Ascending aorta (tissue), 2 donors: ENCODE results near the gene DNAJC11. TPM values are rescaled to one million over a fixed set of nuclear protein-coding genes. Genes with fewer than 3 reads are reported as not detected.
A peak's percentile ranks its signal among the peaks of the same experiment; 100 is the strongest.
"Not testable (repeated sequence)": the region's sequence is repeated elsewhere in the genome, so short reads cannot be mapped to it uniquely, and the experiment has no call there.

ENCODE experiments used
- DNase-seq, 2 donors: peaks; one replicate each; pipeline ENCODE4 v3.0.0-alpha.2; 2019; ENCODE audit warnings: low spot score in 2 of 2
- H3K27ac ChIP-seq, 2 donors: fragments of 200-600 bp; sonication (generic); one replicate each; pipeline ENCODE4 v1.5.1; 2016 to 2017; ENCODE audit warnings: mild to moderate bottlenecking in 1 of 2
- H3K27me3 ChIP-seq: fragments of 200-600 bp; sonication (generic); one replicate; pipeline ENCODE4 v1.5.1; 2017
- H3K36me3 ChIP-seq, 2 donors: fragments of 200-600 bp; sonication (generic); one replicate each; pipeline ENCODE4 v1.5.1; 2016
- H3K4me1 ChIP-seq, 2 donors: fragments of 200-600 bp; sonication (generic); one replicate each; pipeline ENCODE4 v1.5.1; 2016 to 2017; ENCODE audit warnings: mild to moderate bottlenecking in 1 of 2
- H3K4me3 ChIP-seq, 2 donors: fragments of 200-600 bp; sonication (generic); one replicate each; pipeline ENCODE4 v1.5.1; 2016 to 2017; ENCODE audit warnings: mild to moderate bottlenecking in 1 of 2
- H3K9me3 ChIP-seq, 2 donors: fragments of 200-600 bp; sonication (generic); one replicate each; pipeline ENCODE4 v1.5.1; 2016
- intact Hi-C: fragments of 100-400 bp; cut with DNase I; formaldehyde crosslinking; loops from one replicate; pipeline ENCODE4 v1.15.1; 2023
- total RNA-seq: library from RNA; depleted of rRNA; stranded (reverse); fragments of >200 nt; gene quantifications from one replicate; pipeline ENCODE4 v1.1.0, GENCODE V29; 2016
- TF ChIP-seq, protein P1 (sequence below), 3 experiments: fragments of 200-600 bp in 2 of 3; fragments of 450-650 bp in 1 of 3; sonication (generic) in 2 of 3; IDR thresholded peaks; one replicate each; pipeline ENCODE4 v1.5.1; 2016 to 2019; ENCODE audit warnings: antibody characterized with exemption in 3 of 3, mild to moderate bottlenecking in 1 of 3, moderate library complexity in 1 of 3

The DNAJC11 gene
- total RNA-seq, 1 donor from 2014 or later = 12.9 TPM

DNA sequence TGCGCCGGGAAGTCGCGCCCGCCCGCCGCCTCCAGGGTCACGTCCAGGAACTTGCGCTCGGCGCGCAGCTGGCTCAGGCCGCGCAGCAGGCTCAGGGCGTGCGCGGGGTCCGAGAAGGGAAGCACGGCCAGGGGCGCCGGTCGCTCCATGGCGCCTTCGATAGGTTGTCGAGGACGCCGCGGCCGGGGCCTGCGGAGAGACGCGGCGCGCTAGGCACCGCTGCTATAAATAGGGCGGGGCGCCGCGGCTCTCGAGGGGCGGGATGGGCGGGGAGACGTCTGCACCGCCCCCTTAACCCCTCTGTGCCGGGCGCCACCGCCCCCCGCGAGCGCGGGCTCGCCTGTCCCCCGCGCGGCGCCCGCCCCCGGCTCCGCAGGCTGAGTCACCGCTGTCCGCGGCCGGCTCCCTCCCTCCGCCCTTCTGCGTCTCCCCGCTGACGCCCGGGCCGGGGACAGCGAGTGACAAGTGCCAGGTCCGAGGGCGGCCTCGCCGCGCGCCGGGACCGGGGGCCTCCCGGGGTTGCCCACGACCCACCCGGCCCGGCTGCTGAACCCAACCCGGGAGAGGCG is 98.9 kb downstream of the DNAJC11 start, which contains the start of gene KLHL21:
Gene KLHL21, minus strand, starts transcription at position 201 of the 569 bp plus-strand sequence. Its CDS starts 52 bp downstream, at position 149.
- Histone ChIP-seq H3K27me3 (no peaks in the 10 kb centered on the region), H3K4me3 (peak within 1 kb of the TSS; percentile 92 to 95), H3K36me3 (peaks cover 19 to 20% of the 10 kb centered on the region in 2 donors), H3K27ac (peak within 1 kb of the TSS; percentile 98 to 99), H3K9me3 (no peaks in the 10 kb centered on the region), H3K4me1 (peaks cover 20 to 36% of the 10 kb centered on the region in 2 donors)
- intact Hi-C loops = loop anchor here (2.0 kb wide), 1 partner anchor 182 kb away; the partner anchor contains the start of gene CAMTA1
- peak; percentile 77 to 96 for DNase-seq
- TF ChIP-seq, protein P1, sequence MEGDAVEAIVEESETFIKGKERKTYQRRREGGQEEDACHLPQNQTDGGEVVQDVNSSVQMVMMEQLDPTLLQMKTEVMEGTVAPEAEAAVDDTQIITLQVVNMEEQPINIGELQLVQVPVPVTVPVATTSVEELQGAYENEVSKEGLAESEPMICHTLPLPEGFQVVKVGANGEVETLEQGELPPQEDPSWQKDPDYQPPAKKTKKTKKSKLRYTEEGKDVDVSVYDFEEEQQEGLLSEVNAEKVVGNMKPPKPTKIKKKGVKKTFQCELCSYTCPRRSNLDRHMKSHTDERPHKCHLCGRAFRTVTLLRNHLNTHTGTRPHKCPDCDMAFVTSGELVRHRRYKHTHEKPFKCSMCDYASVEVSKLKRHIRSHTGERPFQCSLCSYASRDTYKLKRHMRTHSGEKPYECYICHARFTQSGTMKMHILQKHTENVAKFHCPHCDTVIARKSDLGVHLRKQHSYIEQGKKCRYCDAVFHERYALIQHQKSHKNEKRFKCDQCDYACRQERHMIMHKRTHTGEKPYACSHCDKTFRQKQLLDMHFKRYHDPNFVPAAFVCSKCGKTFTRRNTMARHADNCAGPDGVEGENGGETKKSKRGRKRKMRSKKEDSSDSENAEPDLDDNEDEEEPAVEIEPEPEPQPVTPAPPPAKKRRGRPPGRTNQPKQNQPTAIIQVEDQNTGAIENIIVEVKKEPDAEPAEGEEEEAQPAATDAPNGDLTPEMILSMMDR (IDR thresholded peaks at IDR 0.05) = no peak

DNA sequence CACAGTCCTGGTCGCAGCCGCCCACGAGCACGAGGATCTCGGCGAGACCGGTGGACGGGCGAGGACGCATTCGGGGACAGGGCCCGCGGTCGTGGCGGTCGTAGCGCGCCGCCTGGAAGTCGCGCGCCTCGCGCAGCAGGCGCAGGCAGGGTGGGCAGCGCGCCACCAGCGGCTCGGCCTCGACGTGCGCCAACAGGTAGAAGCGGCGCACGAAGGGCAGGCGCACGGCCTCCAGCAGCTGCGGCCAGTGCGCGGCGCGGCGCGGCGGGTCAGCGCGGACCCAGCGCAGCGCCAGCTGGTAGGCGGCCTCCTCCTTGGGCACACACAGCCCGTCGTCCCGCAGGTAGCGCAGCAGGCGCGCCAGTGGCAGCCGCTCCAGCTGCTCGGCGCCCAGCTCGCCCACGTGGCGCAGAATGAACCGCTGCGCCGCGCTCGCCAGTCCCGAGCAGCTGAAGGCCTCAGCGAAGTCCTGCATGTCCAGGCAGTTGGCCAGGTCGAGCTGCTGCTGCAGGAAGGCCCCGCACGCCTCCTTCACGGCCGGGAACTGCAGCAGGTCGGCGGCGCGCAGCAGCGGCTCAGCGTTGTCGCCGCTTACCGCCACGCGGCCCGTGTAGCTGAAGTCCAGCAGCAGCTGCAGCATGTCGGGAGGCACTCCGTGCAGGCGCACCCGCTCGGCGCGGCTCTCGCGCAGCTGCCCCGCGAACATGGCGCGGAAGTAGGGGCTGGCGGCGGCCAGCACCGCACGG is 99.5 kb downstream of the DNAJC11 start:
- no peak for DNase-seq
- TF ChIP-seq, protein P1 (IDR thresholded peaks at IDR 0.05) = no peak
- H3K4me1 ChIP-seq = peaks cover 23 to 42% of the 10 kb centered on the region in 2 donors
- intact Hi-C loops = loop anchor here (1.0 to 2.0 kb wide), 5 partner anchors 23 to 183 kb away; partner anchors contain the start of genes CAMTA1, NOL9, TAS1R1 and ZBTB48
- peaks cover 26 to 27% of the 10 kb centered on the region in 2 donors for H3K36me3 ChIP-seq
- no peaks in the 10 kb centered on the region for H3K27me3 ChIP-seq
- H3K4me3 ChIP-seq = peak overlapping the region; percentile 92 to 95
- peak overlapping the region; percentile 98 to 99 for H3K27ac ChIP-seq
- no peaks in the 10 kb centered on the region for H3K9me3 ChIP-seq

DNA sequence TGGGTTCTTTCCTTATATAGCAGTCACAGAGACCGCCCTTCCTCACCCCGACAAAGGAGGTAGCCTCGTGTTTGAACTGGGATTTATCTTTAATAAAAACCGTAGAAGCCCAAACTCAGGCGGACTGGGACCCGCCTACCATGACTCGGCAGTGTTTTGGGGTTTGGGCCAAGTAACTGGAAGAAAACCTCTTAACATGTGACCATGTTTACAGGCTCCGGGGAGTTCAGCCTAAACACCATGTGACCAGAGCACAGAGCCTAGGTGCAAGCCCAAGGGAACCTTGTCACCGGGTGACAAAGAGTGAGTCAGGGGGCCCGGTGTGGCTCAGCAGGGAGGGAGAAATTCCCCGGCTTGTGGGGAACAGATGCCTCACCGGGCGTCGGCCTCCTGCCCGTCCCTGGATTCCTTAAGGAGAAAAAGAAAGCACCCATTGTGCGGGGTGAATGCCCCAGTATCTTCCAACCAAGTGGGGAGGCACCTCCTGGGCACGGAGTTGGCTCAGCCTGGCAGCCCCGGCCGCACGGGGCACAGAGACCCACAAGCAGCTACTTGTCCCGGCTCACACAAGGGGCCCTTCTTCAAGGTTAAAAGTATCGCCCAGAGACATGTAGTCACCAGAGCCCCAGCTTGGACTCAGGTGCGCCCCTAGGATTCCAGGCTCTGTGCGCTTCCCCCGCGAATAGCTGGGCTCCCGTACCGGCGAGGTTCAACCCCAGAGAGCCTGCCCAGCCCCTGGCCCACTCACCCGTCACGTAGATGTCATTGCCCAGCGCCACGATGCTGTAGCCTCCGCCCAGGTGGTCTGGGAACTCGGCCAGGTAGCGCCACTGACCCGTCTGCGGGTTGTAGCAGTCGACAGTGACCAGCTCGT is 100.3 kb downstream of the DNAJC11 start:
- H3K4me3 ChIP-seq = peak overlapping the region; percentile 92 to 95
- intact Hi-C loops = loop anchor here (1.0 to 2.0 kb wide), 4 partner anchors 22 to 46 kb away; partner anchors contain the start of genes NOL9, TAS1R1 and ZBTB48

DNA sequence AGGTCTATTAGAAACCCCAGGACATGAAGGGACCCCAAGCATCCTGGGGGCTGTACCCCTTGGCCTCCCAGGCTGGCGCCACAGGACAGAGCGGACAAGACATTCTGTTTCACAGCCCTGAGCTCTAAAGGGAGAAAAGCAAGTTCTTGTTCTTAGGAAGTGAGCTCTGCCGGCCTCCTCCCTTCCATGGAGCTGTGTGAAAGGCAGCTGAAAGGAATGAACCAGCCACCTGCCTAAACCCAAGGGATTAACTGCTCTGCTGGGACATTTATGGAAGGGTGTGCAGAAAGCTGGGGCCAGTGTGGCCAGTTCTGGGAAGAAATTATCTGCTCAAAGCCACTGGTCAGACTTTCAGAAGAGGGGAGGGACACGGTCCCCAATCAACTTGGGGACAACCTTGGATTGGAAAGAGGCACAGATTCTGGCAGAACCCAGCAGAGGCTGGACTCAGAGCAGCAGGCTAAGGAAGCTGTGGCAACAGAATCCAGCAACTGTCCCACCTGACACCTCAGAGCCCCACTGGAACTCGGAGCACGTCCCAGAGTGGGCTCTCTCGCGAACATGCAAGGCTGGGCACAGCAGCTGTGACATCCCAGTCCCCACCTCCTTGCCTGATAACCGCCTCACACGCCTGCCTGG is 101.1 kb downstream of the DNAJC11 start:
- TF ChIP-seq, protein P1 (IDR thresholded peaks at IDR 0.05) = no peak
- peaks cover 37 to 42% of the 10 kb centered on the region in 2 donors for H3K36me3 ChIP-seq
- no peak for DNase-seq
- H3K9me3 ChIP-seq = no peaks in the 10 kb centered on the region
- no peaks in the 10 kb centered on the region for H3K27me3 ChIP-seq
- intact Hi-C loops = loop anchor here (1.0 to 2.0 kb wide), 4 partner anchors 21 to 46 kb away; partner anchors contain the start of genes NOL9, TAS1R1 and ZBTB48
- H3K4me3 ChIP-seq = peak overlapping the region; percentile 92 to 95
- peak overlapping the region; percentile 98 to 99 for H3K27ac ChIP-seq
- H3K4me1 ChIP-seq = peaks cover 23 to 58% of the 10 kb centered on the region in 2 donors

More for the DNA sequence above, 100.3 kb downstream of the DNAJC11 start:
- peak; percentile 86 to 95 for DNase-seq
- Histone ChIP-seq H3K4me1 (peaks cover 23 to 50% of the 10 kb centered on the region in 2 donors), H3K27me3 (no peaks in the 10 kb centered on the region), H3K27ac (peak overlapping the region; percentile 98 to 99), H3K9me3 (no peaks in the 10 kb centered on the region), H3K36me3 (peaks cover 32 to 35% of the 10 kb centered on the region in 2 donors)
- TF ChIP-seq, protein P1 (IDR thresholded peaks at IDR 0.05) = no peak

DNA sequence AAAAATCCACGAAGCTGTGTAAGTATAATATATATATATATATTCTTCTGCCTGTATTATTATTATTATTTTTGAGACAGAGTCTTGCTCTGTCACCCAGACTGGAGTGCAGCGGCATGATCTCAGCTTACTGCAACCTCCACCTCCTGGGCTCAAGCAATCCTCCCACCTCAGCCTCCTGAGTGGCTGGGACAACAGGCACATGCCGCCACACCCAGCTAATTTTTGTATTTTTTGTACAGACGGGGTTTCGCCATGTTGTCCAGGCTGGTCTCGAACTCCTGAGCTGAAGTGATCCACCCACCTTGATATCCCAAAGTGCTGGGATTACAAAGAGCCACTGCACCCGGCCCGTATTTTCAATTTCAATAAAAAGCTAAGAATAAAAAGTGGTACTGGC is 101.6 kb downstream of the DNAJC11 start:
- not testable (repeated sequence) for H3K27me3 ChIP-seq, H3K9me3 ChIP-seq, DNase-seq
- Histone ChIP-seq H3K27ac (peak overlapping the region; percentile 98 to 99), H3K4me3 (peak overlapping the region; percentile 92 to 95), H3K36me3 (peaks cover 42 to 48% of the 10 kb centered on the region in 2 donors), H3K4me1 (peaks cover 23 to 55% of the 10 kb centered on the region in 2 donors)
- intact Hi-C loops = loop anchor here (2.0 kb wide), 1 partner anchor 45 kb away; the partner anchor contains the start of genes NOL9 and TAS1R1
